ENCODE results near the gene CYB5R4. TPM values are rescaled to one million over a fixed set of nuclear protein-coding genes. Genes with fewer than 3 reads are reported as not detected.

CYB5R4 gene
- total and polyA plus RNA-seq, 10 of the 15 experiments (the other 5 are each of a cell fraction or from before 2014, with no cell fraction given): 13.4 to 61.1 (median 27.5) TPM

GRCh38 chr6:84013354-84013753 is 153.9 kb downstream of the CYB5R4 start:
- no peak overlapping the region for H3K9ac ChIP-seq (ENCODE audit: control insufficient read depth, insufficient read depth, low read length)

More at GRCh38 chr6:84013354-84013753, 153.9 kb downstream of the CYB5R4 start:
- no peaks in the 10 kb centered on the region for H3K4me1 ChIP-seq (ENCODE audit: control insufficient read depth, insufficient read depth, low read length)
- 19% methylated on average over 2 of the region's 2 CpGs for WGBS (ENCODE audit: insufficient coverage, insufficient replicate concordance, low lambda C conversion rate, missing lambda C conversion rate)
- no peaks in the 10 kb centered on the region for H4K20me1 ChIP-seq (ENCODE audit: control insufficient read depth, insufficient read depth)
- in situ Hi-C loops (cut with MboI): no loop called here
- BruUV-seq (replicated peaks): no TSS peak
- ATAC-seq: no peak
- no peak overlapping the region for H3K4me3 ChIP-seq
- H3K79me2 ChIP-seq (ENCODE audit: control insufficient read depth, insufficient read depth, low read length): no peaks in the 10 kb centered on the region
- no peaks in the 10 kb centered on the region for H3K36me3 ChIP-seq (ENCODE audit: control insufficient read depth in 2 of 2, insufficient read depth in 2 of 2, low read length in 1 of 2)
- no peak for FAIRE-seq
- ChIA-PET CTCF (interaction anchor here (1.0 kb wide), 1 partner anchor 11 kb away, joined by 3 read pairs; no protein-coding TSS in a partner anchor), RAD21 (ENCODE audit: unreplicated experiment) (no interaction called here), SMC1A (ENCODE audit: uncharacterized antibody, unreplicated experiment) (no interaction called here), POLR2A (interaction anchor here (0.5 kb wide), 1 partner anchor 22 kb away, joined by 4 read pairs; no protein-coding TSS in a partner anchor)
- TF ChIP-seq CHD1 (IDR thresholded peaks at IDR 0.05; ENCODE audit: low read depth, low read length) (no peak), BMI1 (IDR thresholded peaks at IDR 0.05; ENCODE audit: borderline replicate concordance) (no peak), LARP7 (IDR thresholded peaks at IDR 0.05) (no peak), SRF (IDR thresholded peaks at IDR 0.05; ENCODE audit: low read depth in 2 of 2, low read length in 2 of 2) (no peak), HDGF (IDR thresholded peaks at IDR 0.05) (no peak), PML (IDR thresholded peaks at IDR 0.05; ENCODE audit: low read length) (no peak), NR2F1 (conservative IDR thresholded peaks at IDR 0.05) (no peak), ZNF24 (IDR thresholded peaks at IDR 0.05) (no peak), HCFC1 (IDR thresholded peaks at IDR 0.05; ENCODE audit: low read length) (no peak), SMARCA5 (IDR thresholded peaks at IDR 0.05) (no peak), IKZF2 (IDR thresholded peaks at IDR 0.05) (no peak), PKNOX1 (IDR thresholded peaks at IDR 0.05) (no peak), EP300 (IDR thresholded peaks at IDR 0.05; ENCODE audit: borderline replicate concordance in 1 of 2, control insufficient read depth in 1 of 2, low read depth in 2 of 2, low read length in 2 of 2) (no peak), ZBED1 (IDR thresholded peaks at IDR 0.05; ENCODE audit: borderline replicate concordance) (no peak), SIX5 (IDR thresholded peaks at IDR 0.05; ENCODE audit: low read depth, low read length, severe bottlenecking) (no peak), KDM1A (IDR thresholded peaks at IDR 0.05; ENCODE audit: borderline replicate concordance) (no peak), E4F1 (IDR thresholded peaks at IDR 0.05; ENCODE audit: borderline replicate concordance, partially characterized antibody) (no peak), SMAD5 (IDR thresholded peaks at IDR 0.05; ENCODE audit: low read depth) (no peak)
- TF ChIP-seq, protein P1, sequence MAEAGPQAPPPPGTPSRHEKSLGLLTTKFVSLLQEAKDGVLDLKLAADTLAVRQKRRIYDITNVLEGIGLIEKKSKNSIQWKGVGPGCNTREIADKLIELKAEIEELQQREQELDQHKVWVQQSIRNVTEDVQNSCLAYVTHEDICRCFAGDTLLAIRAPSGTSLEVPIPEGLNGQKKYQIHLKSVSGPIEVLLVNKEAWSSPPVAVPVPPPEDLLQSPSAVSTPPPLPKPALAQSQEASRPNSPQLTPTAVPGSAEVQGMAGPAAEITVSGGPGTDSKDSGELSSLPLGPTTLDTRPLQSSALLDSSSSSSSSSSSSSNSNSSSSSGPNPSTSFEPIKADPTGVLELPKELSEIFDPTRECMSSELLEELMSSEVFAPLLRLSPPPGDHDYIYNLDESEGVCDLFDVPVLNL (IDR thresholded peaks at IDR 0.05; ENCODE audit: low read depth, low read length): no peak
- H3K4me2 ChIP-seq (ENCODE audit: control insufficient read depth, insufficient read depth): no peak overlapping the region
- H3K9me3 ChIP-seq (replicated peaks; ENCODE audit: control insufficient read depth, insufficient read depth, low read length): no peaks in the 10 kb centered on the region
- no peak overlapping the region for H2AFZ ChIP-seq (ENCODE audit: control insufficient read depth, low read depth, low read length)
- no peak overlapping the region for H3K27ac ChIP-seq (ENCODE audit: control insufficient read depth, insufficient read depth)
- DNase-seq (ENCODE audit: low read depth, low spot score): no peak
- intact Hi-C loops (cut with micrococcal nuclease; ENCODE audit: unreplicated experiment): no loop called here
- H3K27me3 ChIP-seq (replicated peaks in 1 of 2; ENCODE audit: control insufficient read depth in 2 of 2, insufficient read depth in 2 of 2, low read length in 1 of 2): no peaks in the 10 kb centered on the region

All from GM12878 (cell line).